Pancreas (tissue), 10 donors: ENCODE data around the gene EXOC3L1. TPM values are rescaled to one million over a fixed set of nuclear protein-coding genes. Genes with fewer than 3 reads are reported as not detected.
A peak's percentile ranks its signal among the peaks of the same experiment; 100 is the strongest.

ENCODE experiments used
- ATAC-seq, 4 donors: fragments of 200-7000 bp; cut with Tn5 transposase; one replicate each; pipeline versions ENCODE4 v1.8.0 to v1.9.1; 2020; ENCODE audit warnings: mild to moderate bottlenecking in 4 of 4, moderate library complexity in 4 of 4
- DNase-seq, 6 donors: peaks; one replicate each; pipeline ENCODE4 v3.0.0-alpha.2; 2020
- FAIRE-seq: peaks from 2 replicates; lab custom pipeline; 2012; peaks lifted over from hg19 to GRCh38; lab: Jason Lieb, UNC
- H3K27ac ChIP-seq, 4 donors: fragments of 200-600 bp; sonication (generic); 1 replicate in 3 of 4; 2 replicates in 1 of 4; pipeline versions ENCODE4 v1.5.0 to v1.8.0; 2020
- H3K27me3 ChIP-seq, 4 donors: fragments of 200-600 bp; one replicate each; pipeline ENCODE4 v1.8.0; 2021
- H3K36me3 ChIP-seq, 3 donors: fragments of 200-600 bp; sonication (generic) in 1 of 3; one replicate each; pipeline versions ENCODE4 v1.5.0 to v1.8.0; 2020 to 2021
- H3K4me1 ChIP-seq, 3 donors: fragments of 200-600 bp; one replicate each; pipeline ENCODE4 v1.8.0; 2021
- H3K4me3 ChIP-seq, 4 donors: fragments of 200-600 bp; sonication (generic) in 2 of 4; one replicate each; pipeline versions ENCODE4 v1.5.0 to v1.8.0; 2020 to 2021
- H3K9me3 ChIP-seq, 4 donors: fragments of 200-600 bp; one replicate each; pipeline ENCODE4 v1.8.0; 2021
- CTCF ChIP-seq, 4 donors: fragments of 200-600 bp; sonication (generic) in 3 of 4; IDR thresholded peaks; one replicate each; pipeline versions ENCODE4 v1.5.0 to v1.8.0; 2021; ENCODE audit warnings: antibody characterized with exemption in 4 of 4
- WGBS, 2 donors: extraction: QIAGEN DNeasy Blood & Tissue Kit; methylation state at CpG; one replicate each; pipeline ENCODE4 v1.1.7; 2013; 5-methylcytosine and 5-hydroxymethylcytosine counted together
- intact Hi-C, 3 donors: fragments of 100-400 bp; cut with DNase I; formaldehyde crosslinking; loops; one replicate each; pipeline versions ENCODE4 v1.11.1 to v1.14.2; 2022
- polyA plus RNA-seq, 2 donors: library from polyadenylated mRNA; stranded (reverse); fragments of 200-250 nt; gene quantifications; one replicate each; pipeline ENCODE4 v1.2.3, GENCODE V29; 2013
- total RNA-seq, 6 donors: library from RNA; stranded (reverse); fragmentation: NEBNext Ultra II Directional in 4 of 6; extraction: Animal tissue kit (Norgen Biotek cat#: 25700) in 4 of 6; gene quantifications; one replicate each; pipeline versions ENCODE4 v1.2.1 to v1.2.4, GENCODE V29; 2021 to 2023
- donor health status: healthy with polysubstance abuse.
- donor health status: DM: no; HTN: no; CAD: no; lungs with moderate emphysema.
- donor health status: DM: no; HTN: no; CAD: no.
- donor health status: control.
- donor health status: control.
- donor health status: Bipolar disorder and iron deficiency.
- donor health status: DM: yes; HTN: yes; CAD: no.
- donor health status: DM: no; HTN: no; CAD: no.
- donor health status: DM: no; HTN: no; CAD: no.
- donor health status: DM: yes; HTN: yes; CAD: no.

EXOC3L1 gene
- total and polyA plus RNA-seq, 8 donors = 0.67 to 6.2 (median 1.5) TPM

GRCh38 chr16:67188323-67188722, 1.6 kb downstream of the EXOC3L1 start:
- FAIRE-seq (no peak), ATAC-seq (no peak), DNase-seq (no peak)
- H3K27me3 ChIP-seq = no peaks in the 10 kb centered on the region
- H3K4me1 ChIP-seq = peaks cover 16 to 22% (median 20%) of the 10 kb centered on the region in 3 donors
- intact Hi-C loops = loop anchor here in 1 of 3 donors (10.0 kb wide), 1 partner anchor 174 kb away; no protein-coding TSS in a partner anchor
- no peak overlapping the region for H3K4me3 ChIP-seq
- no peak overlapping the region for H3K27ac ChIP-seq
- no peaks in the 10 kb centered on the region for H3K36me3 ChIP-seq
- no peaks in the 10 kb centered on the region for H3K9me3 ChIP-seq
- 75 to 81% methylated on average over 4 of the region's 4 CpGs for WGBS, 2 donors
- TF ChIP-seq CTCF (IDR thresholded peaks at IDR 0.05) = no peak

DNA sequence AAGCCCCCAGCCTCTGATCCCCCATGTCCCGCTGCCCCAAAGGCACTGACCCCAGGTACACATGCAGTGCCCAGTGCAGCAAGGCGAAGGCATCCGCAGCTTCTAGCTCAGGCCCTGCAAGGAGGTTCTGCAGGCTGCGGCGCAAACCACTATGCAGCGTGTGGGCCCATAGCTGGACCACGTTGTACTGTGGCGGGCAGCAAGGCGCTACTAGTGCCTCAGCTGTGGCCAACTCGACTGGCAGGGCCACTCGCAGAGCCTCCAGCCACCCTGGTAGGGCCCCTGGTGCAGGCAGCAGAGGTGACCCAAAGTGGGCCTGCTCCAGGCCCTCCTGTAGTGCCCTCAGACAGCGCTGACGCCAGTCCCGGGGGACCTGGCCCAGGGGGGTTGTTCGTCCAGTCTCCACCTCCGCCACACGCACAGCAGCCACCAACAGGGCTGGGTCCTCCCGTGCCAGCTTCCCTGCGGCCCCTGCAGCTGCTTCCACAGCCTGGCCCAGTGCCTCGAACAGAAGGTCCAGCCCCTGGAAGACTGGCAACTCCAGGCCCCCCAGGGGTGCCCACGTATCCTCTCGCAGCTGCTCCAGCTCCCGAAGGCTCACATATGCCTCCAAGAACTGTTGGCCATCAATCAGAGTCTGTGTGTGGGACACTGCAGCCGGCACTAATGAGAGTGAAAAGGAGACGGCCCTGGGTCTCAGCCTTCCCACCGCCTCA, 2.6 kb downstream of the EXOC3L1 start:
- H3K36me3 ChIP-seq = no peaks in the 10 kb centered on the region
- DNase-seq (peak in 2 of 6 donors; percentile 35 to 76), FAIRE-seq (no peak), ATAC-seq (no peak)
- no peak overlapping the region for H3K4me3 ChIP-seq
- intact Hi-C loops = loop anchor here in 1 of 3 donors (10.0 kb wide), 1 partner anchor 173 kb away; no protein-coding TSS in a partner anchor
- H3K9me3 ChIP-seq = no peaks in the 10 kb centered on the region
- H3K27ac ChIP-seq = no peak overlapping the region
- WGBS, 2 donors = 74 to 77% methylated on average over 26 of the region's 26 CpGs
- H3K4me1 ChIP-seq = peaks cover 10 to 20% (median 18%) of the 10 kb centered on the region in 3 donors
- no peak for TF ChIP-seq CTCF (IDR thresholded peaks at IDR 0.05)
- no peaks in the 10 kb centered on the region for H3K27me3 ChIP-seq

GRCh38 chr16:67186550-67186950, 3.4 kb downstream of the EXOC3L1 start:
- no peak overlapping the region for H3K27ac ChIP-seq
- no peak for ATAC-seq
- TF ChIP-seq CTCF (IDR thresholded peaks at IDR 0.05) = no peak
- no peaks in the 10 kb centered on the region for H3K9me3 ChIP-seq
- intact Hi-C loops = loop anchor here in 1 of 3 donors (10.0 kb wide), 1 partner anchor 172 kb away; no protein-coding TSS in a partner anchor
- H3K4me1 ChIP-seq = peaks cover 8 to 18% (median 16%) of the 10 kb centered on the region in 3 donors
- no peaks in the 10 kb centered on the region for H3K27me3 ChIP-seq
- FAIRE-seq = no peak
- DNase-seq = no peak
- H3K4me3 ChIP-seq = no peak overlapping the region
- no peaks in the 10 kb centered on the region for H3K36me3 ChIP-seq
- 40 to 60% methylated on average over 5 of the region's 5 CpGs for WGBS, 2 donors

DNA sequence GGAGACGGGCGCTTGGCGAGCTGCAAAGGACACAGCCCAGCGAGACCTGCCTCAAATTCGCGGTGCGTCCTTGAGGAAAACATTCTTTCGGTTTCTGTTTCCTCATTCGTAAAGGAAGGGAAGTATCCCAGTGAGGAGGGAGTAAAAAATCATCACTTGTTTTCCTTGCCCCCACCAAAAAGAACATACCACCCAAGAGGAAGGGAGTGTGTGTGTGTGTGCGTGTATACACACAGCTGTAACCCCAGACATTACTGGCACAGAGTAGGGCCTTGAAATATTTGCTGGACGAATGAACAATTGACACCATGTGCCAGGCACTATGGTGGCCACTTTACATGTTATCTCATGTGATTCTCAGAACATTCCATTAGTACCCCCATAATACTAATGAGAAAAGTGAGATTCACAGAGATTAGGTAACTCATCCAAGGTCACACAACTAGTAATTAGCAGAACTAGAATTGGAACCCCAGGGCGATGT, 4.2 kb downstream of the EXOC3L1 start:
- FAIRE-seq (no peak), DNase-seq (no peak), ATAC-seq (no peak)
- intact Hi-C loops = loop anchor here in 1 of 3 donors (10.0 kb wide), 1 partner anchor 171 kb away; no protein-coding TSS in a partner anchor
- Histone ChIP-seq H3K27ac (no peak overlapping the region), H3K4me3 (peak overlapping the region in 1 of 4 donors; percentile 4), H3K9me3 (no peaks in the 10 kb centered on the region), H3K27me3 (no peaks in the 10 kb centered on the region), H3K36me3 (no peaks in the 10 kb centered on the region), H3K4me1 (peaks cover 4 to 15% (median 12%) of the 10 kb centered on the region in 3 donors)
- 6 to 7% methylated on average over 12 of the region's 12 CpGs for WGBS, 2 donors
- no peak for TF ChIP-seq CTCF (IDR thresholded peaks at IDR 0.05)
